Keratinocyte (primary cell): ENCODE results near the gene SPATA7. TPM values are rescaled to one million over a fixed set of nuclear protein-coding genes. Genes with fewer than 3 reads are reported as not detected.
A peak's percentile ranks its signal among the peaks of the same experiment; 100 is the strongest.

Source experiments
- DNase-seq: peaks from one replicate; pipeline ENCODE4 v3.0.0-alpha.2; 2011; ENCODE audit warnings: low read depth, missing footprints, low spot score
- FAIRE-seq: peaks from 2 replicates; lab custom pipeline; 2011; peaks lifted over from hg19 to GRCh38; lab: Jason Lieb, UNC
- H2AFZ ChIP-seq: 2 replicates; pipeline ENCODE4 v1.6.0; 2012; ENCODE audit warnings: low read length, control low read depth, inconsistent platforms; ENCODE audit not compliant: control insufficient read depth
- H3K27ac ChIP-seq: 2 replicates; pipeline ENCODE4 v1.5.1; 2011; ENCODE audit warnings: low read length; ENCODE audit not compliant: control insufficient read depth, insufficient read depth
- H3K27me3 ChIP-seq: 3 replicates; pipeline ENCODE4 v1.6.0; 2011; ENCODE audit warnings: low read length; ENCODE audit not compliant: control insufficient read depth, insufficient read depth; ENCODE audit errors: extremely low read depth
- H3K36me3 ChIP-seq, 2 experiments: 2 replicates in 1 of 2; 3 replicates in 1 of 2; pipeline ENCODE4 v1.5.1; 2011; ENCODE audit warnings: low read length in 2 of 2, mild to moderate bottlenecking in 1 of 2; ENCODE audit not compliant: control insufficient read depth in 2 of 2, insufficient read depth in 2 of 2; ENCODE audit errors: extremely low read depth in 1 of 2
- H3K4me1 ChIP-seq: 3 replicates; pipeline ENCODE4 v1.5.1; 2011; ENCODE audit warnings: low read length; ENCODE audit not compliant: control insufficient read depth, insufficient read depth; ENCODE audit errors: extremely low read depth
- H3K4me2 ChIP-seq: 3 replicates; pipeline ENCODE4 v1.6.0; 2011; ENCODE audit warnings: low read depth, low read length; ENCODE audit not compliant: control insufficient read depth, insufficient read depth; ENCODE audit errors: extremely low read depth
- H3K4me3 ChIP-seq, 3 experiments: fragments of 200-600 bp in 1 of 3; sonication (generic) in 1 of 3; 2 replicates in 2 of 3; 3 replicates in 1 of 3; pipeline ENCODE4 v1.5.1; 2011 to 2016; ENCODE audit warnings: low read length in 3 of 3, mild to moderate bottlenecking in 3 of 3, control low read depth in 2 of 3, inconsistent platforms in 1 of 3, low read depth in 1 of 3, mixed read lengths in 1 of 3, mixed run types in 1 of 3, moderate library complexity in 1 of 3; ENCODE audit not compliant: control insufficient read depth in 2 of 3, insufficient read depth in 2 of 3; ENCODE audit errors: extremely low read depth in 1 of 3
- H3K79me2 ChIP-seq: 2 replicates; pipeline ENCODE4 v1.6.0; 2012; ENCODE audit warnings: low read length; ENCODE audit not compliant: control insufficient read depth, insufficient read depth
- H3K9ac ChIP-seq: 3 replicates; pipeline ENCODE4 v1.6.0; 2011; ENCODE audit warnings: low read length; ENCODE audit not compliant: control insufficient read depth, insufficient read depth; ENCODE audit errors: extremely low read depth
- H3K9me1 ChIP-seq: 3 replicates; pipeline ENCODE4 v1.6.0; 2011; ENCODE audit warnings: low read length; ENCODE audit not compliant: control insufficient read depth, insufficient read depth; ENCODE audit errors: extremely low read depth
- H3K9me3 ChIP-seq: 2 replicates; pipeline ENCODE4 v1.5.1; 2012; ENCODE audit warnings: low read depth, low read length; ENCODE audit not compliant: control insufficient read depth
- H4K20me1 ChIP-seq: 3 replicates; pipeline ENCODE4 v1.6.0; 2011; ENCODE audit warnings: low read length; ENCODE audit not compliant: control insufficient read depth, insufficient read depth; ENCODE audit errors: extremely low read depth
- CTCF ChIP-seq, 3 experiments: IDR thresholded peaks in 1 of 3; conservative IDR thresholded peaks in 1 of 3; optimal IDR thresholded peaks in 1 of 3; 2 replicates in 2 of 3; 3 replicates in 1 of 3; pipeline versions ENCODE3 to v1.5.1; 2011; ENCODE audit warnings: low read length in 3 of 3, mild to moderate bottlenecking in 3 of 3, moderate library complexity in 2 of 3, control low read depth in 1 of 3, inconsistent platforms in 1 of 3; ENCODE audit not compliant: insufficient read depth in 2 of 3; ENCODE audit errors: extremely low read depth in 1 of 3
- EZH2 ChIP-seq: IDR thresholded peaks from one replicate; pipeline ENCODE4 v1.6.1; 2012; ENCODE audit warnings: inconsistent platforms, mild to moderate bottlenecking, low read length, moderate library complexity
- dilution Hi-C: fragments of 300-500 bp; cut with MboI; formaldehyde crosslinking; loops from one replicate; pipeline ENCODE4 v1.7.0; 2020; ENCODE audit warnings: low sequenced_read_pairs; ENCODE audit not compliant: extremely low pct_ligation_motif_present
- polyA plus RNA-seq, 5 experiments: library from polyadenylated mRNA; depleted of rRNA in 3 of 5; stranded (reverse) in 3 of 5; stranded (forward) in 1 of 5; unstranded in 1 of 5; fragments of >200 nt; gene quantifications; 1 replicate in 1 of 5; 2 replicates in 3 of 5; 3 replicates in 1 of 5; pipeline versions ENCODE4 v1.2.1 to v1.2.3, GENCODE V29; 2011 to 2012; ENCODE audit warnings: missing spikeins in 2 of 5, low read depth in 1 of 5, low replicate concordance in 1 of 5

Gene SPATA7
- polyA plus RNA-seq, 1 donor (not counting 4 experiments of a cell fraction or from before 2014, with no cell fraction given): 7.1 TPM

DNA sequence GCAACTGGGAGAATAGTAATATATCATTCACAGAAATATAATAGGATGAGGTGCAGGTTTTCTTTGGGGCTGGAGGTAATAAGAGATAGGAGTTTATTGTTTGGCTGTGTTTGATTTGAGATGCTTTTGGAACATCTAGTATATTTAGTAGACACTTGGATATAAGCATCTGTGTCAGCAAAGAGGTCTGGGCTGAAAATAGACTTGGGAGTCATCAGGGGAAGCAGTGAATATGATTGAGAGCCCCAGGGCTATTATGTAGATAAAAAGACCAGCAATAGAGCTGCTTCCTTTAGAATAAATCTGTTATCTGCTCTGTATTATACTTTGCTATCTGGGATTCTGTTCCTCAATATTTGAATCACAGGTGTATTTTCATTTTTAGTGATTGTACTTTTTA is 36.6 kb downstream of the SPATA7 start:
- dilution Hi-C loops: no loop called here
- FAIRE-seq (no peak), DNase-seq (no peak)
- Histone ChIP-seq H3K36me3 (no peaks in the 10 kb centered on the region), H3K4me1 (no peaks in the 10 kb centered on the region), H3K79me2 (no peaks in the 10 kb centered on the region), H3K9me3 (no peaks in the 10 kb centered on the region), H4K20me1 (no peaks in the 10 kb centered on the region), H3K9ac (no peak overlapping the region), H3K27me3 (no peaks in the 10 kb centered on the region), H3K4me3 (no peak overlapping the region), H3K4me2 (no peak overlapping the region), H3K9me1 (no peaks in the 10 kb centered on the region), H3K27ac (no peak overlapping the region), H2AFZ (no peak overlapping the region)
- TF ChIP-seq EZH2: no peak

DNA sequence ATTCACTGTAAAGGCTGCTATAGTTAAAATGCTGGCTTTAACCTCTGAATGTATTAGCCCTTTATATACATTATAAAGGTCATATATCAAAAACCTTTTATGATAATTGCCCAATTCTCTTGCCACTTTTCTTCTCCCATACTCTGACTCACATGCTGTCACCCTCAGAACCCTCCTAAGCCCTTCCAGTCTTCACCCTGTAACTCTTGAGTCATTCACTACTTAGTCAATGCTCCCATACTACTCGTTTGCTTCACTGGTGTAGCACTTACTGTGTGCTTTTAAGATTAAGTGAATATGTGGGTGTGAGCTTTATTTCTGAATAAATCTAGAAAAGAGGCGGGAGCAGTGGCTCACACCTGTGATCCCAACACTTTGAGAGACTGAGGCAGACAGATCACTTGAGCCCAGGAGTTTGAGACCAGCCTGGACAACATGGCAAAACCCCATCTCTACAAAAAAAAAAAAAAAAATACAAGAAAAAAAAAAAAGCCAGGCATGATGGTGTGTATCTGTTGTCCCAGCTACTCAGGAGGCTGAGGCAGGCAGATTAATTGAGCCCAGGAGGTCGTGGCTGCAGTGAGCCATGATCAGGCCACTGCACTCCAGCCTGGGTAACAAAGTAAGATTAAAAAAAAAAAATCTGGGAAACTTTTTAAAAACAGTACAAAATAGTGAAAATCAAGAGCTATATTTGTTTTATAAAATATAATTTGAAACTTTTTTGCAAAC is 37.6 kb downstream of the SPATA7 start:
- no peaks in the 10 kb centered on the region for H3K9me1 ChIP-seq
- no peak overlapping the region for H3K4me3 ChIP-seq
- no peaks in the 10 kb centered on the region for H3K27me3 ChIP-seq
- dilution Hi-C loops: no loop called here
- H3K9me3 ChIP-seq: no peaks in the 10 kb centered on the region
- no peaks in the 10 kb centered on the region for H4K20me1 ChIP-seq
- FAIRE-seq (peak; percentile 69), DNase-seq (peak; percentile 1)
- H2AFZ ChIP-seq: no peak overlapping the region
- no peak for TF ChIP-seq EZH2
- no peak for TF ChIP-seq CTCF (optimal IDR thresholded peaks at IDR 0.05 in 1 of 3, IDR thresholded peaks at IDR 0.05 in 1 of 3, conservative IDR thresholded peaks at IDR 0.05 in 1 of 3; ENCODE audit: extremely low read depth in 1 of 3, insufficient read depth in 2 of 3, low read length in 3 of 3)
- no peaks in the 10 kb centered on the region for H3K36me3 ChIP-seq
- H3K4me1 ChIP-seq: no peaks in the 10 kb centered on the region
- no peak overlapping the region for H3K9ac ChIP-seq
- H3K79me2 ChIP-seq: no peaks in the 10 kb centered on the region
- H3K27ac ChIP-seq: no peak overlapping the region
- no peak overlapping the region for H3K4me2 ChIP-seq

DNA sequence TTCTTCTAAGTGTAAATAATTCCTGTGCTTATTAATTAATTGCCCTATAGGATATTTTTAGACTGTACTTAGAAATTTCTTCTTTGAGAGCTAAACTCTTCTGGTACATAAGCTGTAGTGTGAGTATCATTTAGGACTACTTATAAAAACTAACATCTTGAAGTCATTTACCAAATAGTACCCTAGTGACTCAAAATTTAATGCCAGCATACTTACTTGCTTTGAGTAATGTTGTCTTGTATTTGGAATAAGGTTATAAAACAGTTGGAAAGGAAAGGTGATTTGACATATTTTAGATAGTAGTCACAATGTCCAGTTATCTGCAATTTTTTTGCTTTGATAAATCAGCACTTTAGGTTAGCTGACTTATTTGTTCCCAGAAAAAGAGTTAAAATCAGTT is 39.1 kb downstream of the SPATA7 start:
- dilution Hi-C loops: no loop called here
- FAIRE-seq: no peak

More for the DNA sequence above, 39.1 kb downstream of the SPATA7 start:
- Histone ChIP-seq H3K79me2 (no peaks in the 10 kb centered on the region), H3K4me1 (no peaks in the 10 kb centered on the region), H3K36me3 (no peaks in the 10 kb centered on the region), H3K4me3 (no peak overlapping the region), H3K4me2 (no peak overlapping the region), H3K27me3 (no peaks in the 10 kb centered on the region), H3K9me1 (no peaks in the 10 kb centered on the region), H3K9me3 (no peaks in the 10 kb centered on the region), H3K9ac (no peak overlapping the region), H2AFZ (no peak overlapping the region), H4K20me1 (no peaks in the 10 kb centered on the region), H3K27ac (no peak overlapping the region)
- DNase-seq: no peak
- TF ChIP-seq EZH2 (no peak), CTCF (optimal IDR thresholded peaks at IDR 0.05 in 1 of 3, IDR thresholded peaks at IDR 0.05 in 1 of 3, conservative IDR thresholded peaks at IDR 0.05 in 1 of 3; ENCODE audit: extremely low read depth in 1 of 3, insufficient read depth in 2 of 3, low read length in 3 of 3) (no peak)
